Prostate gland (tissue), 2 donors: ENCODE results near the gene RNF115.

Source experiments
- POLR2A ChIP-seq: fragments of 450-650 bp; IDR thresholded peaks from one replicate; pipeline ENCODE4 v1.6.1; 2016; ENCODE audit warnings: antibody characterized with exemption, mild to moderate bottlenecking
- POLR2AphosphoS5 ChIP-seq: sonication (generic); formaldehyde crosslinking; IDR thresholded peaks from one replicate; pipeline ENCODE4 v1.6.1; 2017; ENCODE audit warnings: antibody characterized with exemption
- TF ChIP-seq, protein P1 (sequence below), 4 experiments: fragments of 200-600 bp in 2 of 4; fragments of 450-650 bp in 2 of 4; sonication (generic) in 2 of 4; IDR thresholded peaks; 1 replicate in 3 of 4; 2 replicates in 1 of 4; pipeline ENCODE4 v1.5.1; 2016 to 2019; ENCODE audit warnings: antibody characterized with exemption in 4 of 4, mild to moderate bottlenecking in 2 of 4, moderate library complexity in 2 of 4

DNA sequence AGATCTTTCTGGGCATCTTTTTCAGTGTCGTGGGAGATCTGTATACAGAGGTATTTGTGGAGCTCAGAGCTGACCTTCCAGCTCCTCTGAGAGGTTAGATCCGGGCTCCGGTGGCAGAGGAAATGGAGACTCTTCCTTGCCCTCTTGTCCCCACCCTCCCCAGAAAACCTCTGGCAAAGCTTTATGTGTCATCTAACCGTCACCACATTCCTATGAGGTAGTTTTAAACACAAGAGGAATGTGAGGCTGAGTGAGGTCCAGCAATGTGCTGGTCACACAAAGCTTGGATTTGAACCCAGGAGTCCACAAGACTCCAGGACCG lies 103.4 kb downstream of the RNF115 start:
- TF ChIP-seq POLR2A (no peak), POLR2AphosphoS5 (no peak)
- TF ChIP-seq, protein P1, sequence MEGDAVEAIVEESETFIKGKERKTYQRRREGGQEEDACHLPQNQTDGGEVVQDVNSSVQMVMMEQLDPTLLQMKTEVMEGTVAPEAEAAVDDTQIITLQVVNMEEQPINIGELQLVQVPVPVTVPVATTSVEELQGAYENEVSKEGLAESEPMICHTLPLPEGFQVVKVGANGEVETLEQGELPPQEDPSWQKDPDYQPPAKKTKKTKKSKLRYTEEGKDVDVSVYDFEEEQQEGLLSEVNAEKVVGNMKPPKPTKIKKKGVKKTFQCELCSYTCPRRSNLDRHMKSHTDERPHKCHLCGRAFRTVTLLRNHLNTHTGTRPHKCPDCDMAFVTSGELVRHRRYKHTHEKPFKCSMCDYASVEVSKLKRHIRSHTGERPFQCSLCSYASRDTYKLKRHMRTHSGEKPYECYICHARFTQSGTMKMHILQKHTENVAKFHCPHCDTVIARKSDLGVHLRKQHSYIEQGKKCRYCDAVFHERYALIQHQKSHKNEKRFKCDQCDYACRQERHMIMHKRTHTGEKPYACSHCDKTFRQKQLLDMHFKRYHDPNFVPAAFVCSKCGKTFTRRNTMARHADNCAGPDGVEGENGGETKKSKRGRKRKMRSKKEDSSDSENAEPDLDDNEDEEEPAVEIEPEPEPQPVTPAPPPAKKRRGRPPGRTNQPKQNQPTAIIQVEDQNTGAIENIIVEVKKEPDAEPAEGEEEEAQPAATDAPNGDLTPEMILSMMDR (IDR thresholded peaks at IDR 0.05): no peak
